SK-N-SH treated with all-trans-retinoic acid at 6 μM for 48 hours (cell line): ENCODE results near the gene PWWP2A.

Source experiments
- ATAC-seq: fragments of 200-7000 bp; cut with Tn5 transposase; 3 replicates; pipeline ENCODE4 v1.9.1; 2020; ENCODE audit warnings: mild to moderate bottlenecking, moderate library complexity
- BACH2 ChIP-seq: fragments of 250-450 bp; sonication (Bioruptor Pico); IDR thresholded peaks from 2 replicates; pipeline ENCODE4 v1.9.0; 2021; ENCODE audit warnings: mild to moderate bottlenecking, borderline replicate concordance
- CREB5 ChIP-seq: fragments of 250-450 bp; sonication (Bioruptor Pico); IDR thresholded peaks from 2 replicates; pipeline ENCODE4 v1.5.1; 2020; ENCODE audit warnings: low read depth, mild to moderate bottlenecking, moderate library complexity
- CSDC2 ChIP-seq: fragments of 250-450 bp; sonication (Bioruptor Pico); IDR thresholded peaks from 2 replicates; pipeline ENCODE4 v1.5.0; 2020; ENCODE audit warnings: mild to moderate bottlenecking, moderate library complexity
- CSRNP3 ChIP-seq: fragments of 250-450 bp; sonication (Bioruptor Pico); IDR thresholded peaks from 2 replicates; pipeline ENCODE4 v1.5.1; 2021; ENCODE audit warnings: mild to moderate bottlenecking, moderate library complexity
- ESRRG ChIP-seq: fragments of 250-450 bp; sonication (Bioruptor Pico); IDR thresholded peaks from 2 replicates; pipeline ENCODE4 v1.6.1; 2021; ENCODE audit warnings: mild to moderate bottlenecking
- GLIS3 ChIP-seq: fragments of 250-450 bp; sonication (Bioruptor Pico); IDR thresholded peaks from 2 replicates; pipeline ENCODE4 v1.5.0; 2020; ENCODE audit warnings: mild to moderate bottlenecking, moderate library complexity
- ISL1 ChIP-seq: fragments of 250-450 bp; sonication (Bioruptor Pico); IDR thresholded peaks from 2 replicates; pipeline ENCODE4 v2.1.2; 2022; ENCODE audit warnings: mild to moderate bottlenecking, moderate library complexity
- OSR1 ChIP-seq: fragments of 250-450 bp; sonication (Bioruptor Pico); IDR thresholded peaks from 2 replicates; pipeline ENCODE4 v1.8.0; 2022; ENCODE audit warnings: moderate library complexity, mild to moderate bottlenecking, inconsistent platforms
- POU6F1 ChIP-seq: fragments of 250-450 bp; sonication (Bioruptor Pico); IDR thresholded peaks from 2 replicates; pipeline ENCODE4 v1.8.0; 2021; ENCODE audit warnings: low read depth, mild to moderate bottlenecking, moderate library complexity, borderline replicate concordance
- PPARA ChIP-seq: fragments of 250-450 bp; sonication (Bioruptor Pico); IDR thresholded peaks from 2 replicates; pipeline ENCODE4 v1.5.0; 2020; ENCODE audit warnings: mild to moderate bottlenecking, borderline replicate concordance
- RARB ChIP-seq: fragments of 250-450 bp; sonication (Bioruptor Pico); IDR thresholded peaks from 2 replicates; pipeline ENCODE4 v1.8.0; 2021; ENCODE audit warnings: mild to moderate bottlenecking, moderate library complexity
- SNAI2 ChIP-seq: fragments of 250-450 bp; sonication (Bioruptor Pico); IDR thresholded peaks from 2 replicates; pipeline ENCODE4 v1.5.0; 2020; ENCODE audit warnings: mild to moderate bottlenecking, moderate library complexity
- TCF4 ChIP-seq: fragments of 250-450 bp; sonication (Bioruptor Pico); IDR thresholded peaks from 2 replicates; pipeline ENCODE4 v1.8.0; 2021; ENCODE audit warnings: mild to moderate bottlenecking, moderate library complexity, borderline replicate concordance
- TOX ChIP-seq: fragments of 250-450 bp; sonication (Bioruptor Pico); IDR thresholded peaks from 2 replicates; pipeline ENCODE4 v1.8.0; 2021; ENCODE audit warnings: mild to moderate bottlenecking, moderate library complexity, borderline replicate concordance
- TSHZ2 ChIP-seq: fragments of 250-450 bp; sonication (Bioruptor Pico); IDR thresholded peaks from 2 replicates; pipeline ENCODE4 v1.5.0; 2020; ENCODE audit warnings: mild to moderate bottlenecking, moderate library complexity
- ZC3H10 ChIP-seq: fragments of 250-450 bp; sonication (Bioruptor Pico); IDR thresholded peaks from 2 replicates; pipeline ENCODE4 v1.5.1; 2021; ENCODE audit warnings: mild to moderate bottlenecking, moderate library complexity
- ZFP3 ChIP-seq: fragments of 250-450 bp; sonication (Bioruptor Pico); IDR thresholded peaks from 2 replicates; pipeline ENCODE4 v1.5.0; 2020; ENCODE audit warnings: mild to moderate bottlenecking, moderate library complexity
- ZFP30 ChIP-seq: fragments of 450-650 bp; formaldehyde crosslinking; IDR thresholded peaks from 2 replicates; pipeline ENCODE4 v1.5.0; 2022; ENCODE audit warnings: mild to moderate bottlenecking, moderate library complexity
- ZNF70 ChIP-seq: fragments of 450-650 bp; formaldehyde crosslinking; IDR thresholded peaks from 2 replicates; pipeline ENCODE4 v1.5.0; 2020; ENCODE audit warnings: mild to moderate bottlenecking, moderate library complexity
- ZNF8 ChIP-seq: fragments of 450-650 bp; formaldehyde crosslinking; IDR thresholded peaks from 2 replicates; pipeline ENCODE4 v1.5.0; 2020; ENCODE audit warnings: mild to moderate bottlenecking, moderate library complexity

Gene PWWP2A

GRCh38 chr5:160133918-160134304 lies 14.7 kb upstream of the PWWP2A start:
- no peak for TF ChIP-seq OSR1
- no peak for TF ChIP-seq CREB5 (CRISPR knock-in tag)
- TF ChIP-seq RARB (CRISPR knock-in tag): no peak
- no peak for TF ChIP-seq ESRRG (CRISPR knock-in tag)
- TF ChIP-seq TOX (CRISPR knock-in tag): no peak
- TF ChIP-seq GLIS3 (CRISPR knock-in tag): no peak
- no peak for TF ChIP-seq TCF4 (CRISPR knock-in tag)
- no peak for TF ChIP-seq ZC3H10
- no peak for TF ChIP-seq SNAI2 (CRISPR knock-in tag)
- no peak for TF ChIP-seq CSDC2 (CRISPR knock-in tag)
- TF ChIP-seq ZNF70 (CRISPR knock-in tag): no peak
- TF ChIP-seq CSRNP3 (CRISPR knock-in tag): no peak
- TF ChIP-seq ZFP30 (CRISPR knock-in tag): no peak
- no peak for TF ChIP-seq TSHZ2 (CRISPR knock-in tag)
- no peak for ATAC-seq

GRCh38 chr5:160133071-160133917 lies 14.0 kb upstream of the PWWP2A start:
- TF ChIP-seq TOX (CRISPR knock-in tag): no peak
- no peak for TF ChIP-seq PPARA (CRISPR knock-in tag)
- TF ChIP-seq ESRRG (CRISPR knock-in tag): no peak
- no peak for TF ChIP-seq TCF4 (CRISPR knock-in tag)
- no peak for TF ChIP-seq POU6F1 (CRISPR knock-in tag)

GRCh38 chr5:160129841-160130240 lies 10.6 kb upstream of the PWWP2A start:
- no peak for TF ChIP-seq CSRNP3 (CRISPR knock-in tag)
- TF ChIP-seq ZC3H10: no peak
- TF ChIP-seq PPARA (CRISPR knock-in tag): no peak
- TF ChIP-seq TSHZ2 (CRISPR knock-in tag): no peak
- no peak for TF ChIP-seq ISL1 (CRISPR knock-in tag)
- TF ChIP-seq ZNF8: no peak
- TF ChIP-seq TCF4 (CRISPR knock-in tag): no peak
- no peak for TF ChIP-seq TOX (CRISPR knock-in tag)
- TF ChIP-seq BACH2 (CRISPR knock-in tag): no peak
- no peak for TF ChIP-seq ESRRG (CRISPR knock-in tag)
- no peak for TF ChIP-seq OSR1
- TF ChIP-seq ZFP3 (CRISPR knock-in tag): no peak
- no peak for ATAC-seq

More at GRCh38 chr5:160133071-160133917, 14.0 kb upstream of the PWWP2A start:
- no peak for ATAC-seq
